CD14-positive monocyte (primary cell): ENCODE measurements around the gene PIK3R2. TPM values are rescaled to one million over a fixed set of nuclear protein-coding genes. Genes with fewer than 3 reads are reported as not detected.

Experiments used
- DNase-seq, 3 donors: peaks; one replicate each; pipeline ENCODE4 v3.0.0-alpha.2; 2011 to 2022
- H2AFZ ChIP-seq: 2 replicates; pipeline ENCODE4 v1.6.0; 2012; ENCODE audit warnings: mild to moderate bottlenecking, low read depth, low read length, inconsistent platforms; ENCODE audit not compliant: insufficient read depth, poor library complexity, severe bottlenecking
- H3K27ac ChIP-seq, 2 donors: 1 replicate in 1 of 2; 2 replicates in 1 of 2; pipeline ENCODE4 v1.5.1; 2012 to 2013; ENCODE audit warnings: low read length in 2 of 2, control low read depth in 1 of 2, inconsistent platforms in 1 of 2, low read depth in 1 of 2, mild to moderate bottlenecking in 1 of 2
- H3K27me3 ChIP-seq, 2 donors: one replicate each; pipeline versions ENCODE4 v1.6.0 to v1.6.1; 2011 to 2013; ENCODE audit warnings: low read length in 2 of 2; ENCODE audit not compliant: control insufficient read depth in 2 of 2, insufficient read depth in 2 of 2
- H3K36me3 ChIP-seq, 2 donors: replicated peaks in 1 of 2; 1 replicate in 1 of 2; 2 replicates in 1 of 2; pipeline versions ENCODE4 v1.5.1 to v1.6.1; 2012 to 2013; ENCODE audit warnings: low read length in 2 of 2, control low read depth in 1 of 2, inconsistent platforms in 1 of 2, mild to moderate bottlenecking in 1 of 2; ENCODE audit not compliant: insufficient read depth in 2 of 2, control insufficient read depth in 1 of 2
- H3K4me1 ChIP-seq, 2 donors: 1 replicate in 1 of 2; 2 replicates in 1 of 2; pipeline versions ENCODE4 v1.5.1 to v1.6.1; 2012 to 2013; ENCODE audit warnings: low read length in 2 of 2, control low read depth in 1 of 2, inconsistent platforms in 1 of 2, mild to moderate bottlenecking in 1 of 2, moderate library complexity in 1 of 2; ENCODE audit not compliant: insufficient read depth in 2 of 2, control insufficient read depth in 1 of 2
- H3K4me2 ChIP-seq: replicated peaks from 2 replicates; pipeline ENCODE3; 2012; ENCODE audit warnings: low read length, moderate library complexity, mild to moderate bottlenecking; ENCODE audit not compliant: poor library complexity, severe bottlenecking; ENCODE audit errors: extremely low read depth
- H3K4me3 ChIP-seq, 3 experiments: fragments of 200-600 bp in 1 of 3; sonication (generic) in 1 of 3; replicated peaks in 1 of 3; 1 replicate in 2 of 3; 2 replicates in 1 of 3; pipeline ENCODE4 v1.5.1; 2011 to 2013; ENCODE audit warnings: low read length in 3 of 3, mild to moderate bottlenecking in 3 of 3, control low read depth in 2 of 3, low read depth in 2 of 3, inconsistent platforms in 1 of 3, moderate library complexity in 1 of 3
- H3K79me2 ChIP-seq: 2 replicates; pipeline ENCODE4 v1.6.0; 2012; ENCODE audit warnings: mild to moderate bottlenecking, control low read depth, inconsistent platforms, low read length, moderate library complexity; ENCODE audit not compliant: insufficient read depth
- H3K9ac ChIP-seq: 2 replicates; pipeline ENCODE4 v1.6.0; 2017; ENCODE audit warnings: low read length, mild to moderate bottlenecking; ENCODE audit not compliant: insufficient read depth, poor library complexity, severe bottlenecking
- H3K9me3 ChIP-seq, 2 donors: replicated peaks in 1 of 2; 1 replicate in 1 of 2; 2 replicates in 1 of 2; pipeline versions ENCODE4 v1.5.1 to v1.6.1; 2012 to 2013; ENCODE audit warnings: low read length in 2 of 2, control low read depth in 1 of 2; ENCODE audit not compliant: control insufficient read depth in 1 of 2, insufficient read depth in 1 of 2
- H4K20me1 ChIP-seq: 2 replicates; pipeline ENCODE4 v1.6.0; 2012; ENCODE audit warnings: mild to moderate bottlenecking, low read length, control low read depth, moderate library complexity; ENCODE audit not compliant: insufficient read depth
- H3K27ac Mint-ChIP-seq, 7 donors: one replicate each; pipeline ENCODE4 v1.8.0; 2020; ENCODE audit warnings: mild to moderate bottlenecking in 7 of 7, mixed read lengths in 7 of 7, moderate library complexity in 6 of 7, inconsistent platforms in 2 of 7
- H3K27me3 Mint-ChIP-seq, 3 donors: one replicate each; pipeline ENCODE4 v1.8.0; 2021 to 2022; ENCODE audit warnings: low read depth in 3 of 3, mild to moderate bottlenecking in 3 of 3, mixed read lengths in 3 of 3, moderate library complexity in 3 of 3, inconsistent platforms in 1 of 3
- H3K36me3 Mint-ChIP-seq, 2 donors: one replicate each; pipeline ENCODE4 v1.8.0; 2020; ENCODE audit warnings: mixed read lengths in 2 of 2, inconsistent platforms in 1 of 2, mild to moderate bottlenecking in 1 of 2
- H3K4me1 Mint-ChIP-seq: one replicate; pipeline ENCODE4 v1.8.0; 2020; ENCODE audit warnings: mild to moderate bottlenecking, mixed read lengths
- H3K4me3 Mint-ChIP-seq, 2 donors: one replicate each; pipeline ENCODE4 v1.8.0; 2020; ENCODE audit warnings: mild to moderate bottlenecking in 2 of 2, mixed read lengths in 2 of 2, moderate library complexity in 1 of 2
- H3K9me3 Mint-ChIP-seq, 7 donors: one replicate each; pipeline ENCODE4 v1.8.0; 2020 to 2022; ENCODE audit warnings: mixed read lengths in 7 of 7, mild to moderate bottlenecking in 6 of 7, moderate library complexity in 6 of 7, inconsistent platforms in 2 of 7
- WGBS: methylation state at CpG from one replicate; pipeline ENCODE4 v1.1.5; 2013; ENCODE audit warnings: missing lambda C conversion rate; ENCODE audit not compliant: insufficient coverage; 5-methylcytosine and 5-hydroxymethylcytosine counted together
- intact Hi-C, 2 donors: fragments of 100-400 bp; cut with micrococcal nuclease; formaldehyde crosslinking; loops; one replicate each; pipeline versions ENCODE4 v1.15.0 to v1.15.1; 2023
- polyA plus RNA-seq, 3 donors: library from polyadenylated mRNA; depleted of rRNA in 1 of 3; unstranded in 2 of 3; stranded (reverse) in 1 of 3; fragments of 300-500 nt in 2 of 3; fragments of >200 nt in 1 of 3; fragmentation: Illumina TruSeq in 2 of 3; gene quantifications; 1 replicate in 2 of 3; 2 replicates in 1 of 3; pipeline ENCODE4 v1.2.3, GENCODE V29; 2012 to 2021
- TF ChIP-seq, protein P1 (sequence below): fragments of 200-600 bp; IDR thresholded peaks from one replicate; pipeline ENCODE4 v1.8.0; 2022; ENCODE audit warnings: antibody characterized with exemption, mild to moderate bottlenecking

Gene PIK3R2
- polyA plus RNA-seq, 3 donors, result 0.99 to 7.7 (median 2.0) TPM

DNA sequence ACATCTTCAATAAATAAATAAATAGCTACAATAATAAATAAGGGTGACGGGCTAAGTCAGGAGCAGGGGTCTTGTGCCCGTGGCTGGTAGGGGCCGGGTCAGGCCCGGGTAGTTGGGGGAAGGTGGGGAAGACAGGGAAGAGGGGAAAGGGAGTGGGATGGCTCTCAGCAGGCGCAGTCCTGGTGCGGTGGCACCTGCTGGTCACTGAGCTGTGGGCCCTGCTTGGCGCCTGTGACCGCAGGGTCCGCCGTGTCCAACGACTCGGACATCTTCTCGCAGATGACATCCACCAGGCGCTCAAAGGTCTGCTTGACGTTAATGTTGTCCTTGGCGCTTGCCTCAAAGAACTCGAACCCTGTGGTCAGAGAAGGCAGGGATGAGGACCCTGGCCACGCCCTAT is 44.3 kb downstream of the PIK3R2 start:
- H2AFZ ChIP-seq, result no peak overlapping the region
- peaks cover 19 to 22% of the 10 kb centered on the region in 2 donors for H3K4me1 ChIP-seq
- no peak overlapping the region for H3K27ac ChIP-seq
- intact Hi-C loops, result no loop called here
- peaks cover 13% of the 10 kb centered on the region for H3K79me2 ChIP-seq
- Mint-ChIP-seq H3K36me3 (peaks cover 44 to 63% of the 10 kb centered on the region in 2 donors), H3K4me1 (peaks cover 21% of the 10 kb centered on the region), H3K4me3 (no peak overlapping the region), H3K27me3 (peaks cover 3 to 4% (median 3%) of the 10 kb centered on the region in 3 donors), H3K27ac (no peak overlapping the region), H3K9me3 (no peaks in the 10 kb centered on the region)
- no peak overlapping the region for H3K4me3 ChIP-seq
- H3K36me3 ChIP-seq, result peaks cover 20 to 40% of the 10 kb centered on the region in 2 donors
- H4K20me1 ChIP-seq, result peaks cover 11% of the 10 kb centered on the region
- H3K27me3 ChIP-seq, result no peaks in the 10 kb centered on the region
- 97% methylated on average over 18 of the region's 18 CpGs for WGBS
- no peaks in the 10 kb centered on the region for H3K9me3 ChIP-seq
- DNase-seq, result no peak
- H3K9ac ChIP-seq, result no peak overlapping the region
- TF ChIP-seq, protein P1, sequence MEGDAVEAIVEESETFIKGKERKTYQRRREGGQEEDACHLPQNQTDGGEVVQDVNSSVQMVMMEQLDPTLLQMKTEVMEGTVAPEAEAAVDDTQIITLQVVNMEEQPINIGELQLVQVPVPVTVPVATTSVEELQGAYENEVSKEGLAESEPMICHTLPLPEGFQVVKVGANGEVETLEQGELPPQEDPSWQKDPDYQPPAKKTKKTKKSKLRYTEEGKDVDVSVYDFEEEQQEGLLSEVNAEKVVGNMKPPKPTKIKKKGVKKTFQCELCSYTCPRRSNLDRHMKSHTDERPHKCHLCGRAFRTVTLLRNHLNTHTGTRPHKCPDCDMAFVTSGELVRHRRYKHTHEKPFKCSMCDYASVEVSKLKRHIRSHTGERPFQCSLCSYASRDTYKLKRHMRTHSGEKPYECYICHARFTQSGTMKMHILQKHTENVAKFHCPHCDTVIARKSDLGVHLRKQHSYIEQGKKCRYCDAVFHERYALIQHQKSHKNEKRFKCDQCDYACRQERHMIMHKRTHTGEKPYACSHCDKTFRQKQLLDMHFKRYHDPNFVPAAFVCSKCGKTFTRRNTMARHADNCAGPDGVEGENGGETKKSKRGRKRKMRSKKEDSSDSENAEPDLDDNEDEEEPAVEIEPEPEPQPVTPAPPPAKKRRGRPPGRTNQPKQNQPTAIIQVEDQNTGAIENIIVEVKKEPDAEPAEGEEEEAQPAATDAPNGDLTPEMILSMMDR, result no peak
- H3K4me2 ChIP-seq, result no peak overlapping the region

DNA sequence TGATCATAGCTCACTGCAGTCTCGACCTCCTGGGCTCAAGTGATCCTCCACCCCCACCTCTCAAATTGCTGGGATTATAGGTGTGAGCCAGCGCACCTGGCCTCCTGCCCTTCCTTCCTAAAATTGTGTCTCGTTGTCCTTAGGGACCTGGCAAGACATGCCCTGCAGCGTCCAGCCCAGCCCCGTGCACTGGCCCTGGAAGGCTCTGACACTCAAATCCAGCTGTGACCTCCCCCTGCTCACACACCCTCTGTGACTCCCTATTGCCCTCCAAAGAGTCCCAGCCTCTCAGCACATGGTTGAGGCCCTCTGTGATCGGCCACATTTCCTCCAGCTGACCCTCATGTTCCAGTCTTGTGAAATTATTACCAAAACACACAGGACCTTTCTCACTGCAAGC is 45.0 kb downstream of the PIK3R2 start:
- H3K4me1 ChIP-seq, result peaks cover 23 to 25% of the 10 kb centered on the region in 2 donors
- no peak overlapping the region for H3K4me2 ChIP-seq
- no peaks in the 10 kb centered on the region for H3K9me3 ChIP-seq
- no peak overlapping the region for H3K27ac ChIP-seq
- peaks cover 17% of the 10 kb centered on the region for H4K20me1 ChIP-seq
- no peak for DNase-seq
- peaks cover 0 to 3% of the 10 kb centered on the region in 2 donors for H3K27me3 ChIP-seq
- intact Hi-C loops, result no loop called here
- peak overlapping the region in 1 of 7 donors; percentile 37 for H3K27ac Mint-ChIP-seq
- peaks cover 26% of the 10 kb centered on the region for H3K4me1 Mint-ChIP-seq
- H3K9ac ChIP-seq, result no peak overlapping the region
- peaks cover 4 to 10% (median 8%) of the 10 kb centered on the region in 3 donors for H3K27me3 Mint-ChIP-seq
- H3K9me3 Mint-ChIP-seq, result no peaks in the 10 kb centered on the region
- no peak overlapping the region for H3K4me3 ChIP-seq
- 80% methylated on average over 5 of the region's 6 CpGs for WGBS
- H3K36me3 Mint-ChIP-seq, result peaks cover 47 to 65% of the 10 kb centered on the region in 2 donors
- no peak overlapping the region for H2AFZ ChIP-seq
- H3K4me3 Mint-ChIP-seq, result no peak overlapping the region
- TF ChIP-seq, protein P1, result no peak
- peaks cover 20 to 40% of the 10 kb centered on the region in 2 donors for H3K36me3 ChIP-seq
- H3K79me2 ChIP-seq, result peaks cover 13% of the 10 kb centered on the region
